Stimulated activated CD8-positive, alpha-beta memory T cell treated with anti-CD3 and anti-CD28 coated beads, Interleukin-15, amount 100 ng/mL, for 4 hours (primary cell): ENCODE results near the gene LTBR.
A peak's percentile ranks its signal among the peaks of the same experiment; 100 is the strongest.

Source experiments
- DNase-seq, 2 donors: peaks; one replicate each; pipeline ENCODE4 v3.0.0-alpha.2; 2020; ENCODE audit warnings: low read depth in 2 of 2

The LTBR gene

DNA sequence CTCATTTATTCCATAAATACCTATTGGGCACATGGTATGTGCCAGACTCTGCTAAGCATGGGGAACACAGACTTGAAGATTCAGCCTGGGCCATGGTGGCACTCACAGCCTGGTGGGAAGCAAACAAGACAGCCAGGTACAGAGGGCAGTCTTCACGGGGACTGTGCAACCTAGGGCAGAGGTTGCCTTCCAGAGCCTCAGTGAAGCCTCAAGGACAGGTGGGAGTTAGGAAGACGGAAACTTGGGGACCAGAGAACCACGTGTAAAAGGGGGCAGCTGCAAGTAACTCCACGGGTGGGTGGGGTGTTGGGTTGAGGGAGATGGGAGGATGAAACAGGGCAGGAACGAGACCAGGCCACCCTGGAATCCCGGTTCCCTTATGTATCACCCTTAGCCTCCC, 980 bp upstream of the LTBR start:
- DNase-seq = no peak

DNA sequence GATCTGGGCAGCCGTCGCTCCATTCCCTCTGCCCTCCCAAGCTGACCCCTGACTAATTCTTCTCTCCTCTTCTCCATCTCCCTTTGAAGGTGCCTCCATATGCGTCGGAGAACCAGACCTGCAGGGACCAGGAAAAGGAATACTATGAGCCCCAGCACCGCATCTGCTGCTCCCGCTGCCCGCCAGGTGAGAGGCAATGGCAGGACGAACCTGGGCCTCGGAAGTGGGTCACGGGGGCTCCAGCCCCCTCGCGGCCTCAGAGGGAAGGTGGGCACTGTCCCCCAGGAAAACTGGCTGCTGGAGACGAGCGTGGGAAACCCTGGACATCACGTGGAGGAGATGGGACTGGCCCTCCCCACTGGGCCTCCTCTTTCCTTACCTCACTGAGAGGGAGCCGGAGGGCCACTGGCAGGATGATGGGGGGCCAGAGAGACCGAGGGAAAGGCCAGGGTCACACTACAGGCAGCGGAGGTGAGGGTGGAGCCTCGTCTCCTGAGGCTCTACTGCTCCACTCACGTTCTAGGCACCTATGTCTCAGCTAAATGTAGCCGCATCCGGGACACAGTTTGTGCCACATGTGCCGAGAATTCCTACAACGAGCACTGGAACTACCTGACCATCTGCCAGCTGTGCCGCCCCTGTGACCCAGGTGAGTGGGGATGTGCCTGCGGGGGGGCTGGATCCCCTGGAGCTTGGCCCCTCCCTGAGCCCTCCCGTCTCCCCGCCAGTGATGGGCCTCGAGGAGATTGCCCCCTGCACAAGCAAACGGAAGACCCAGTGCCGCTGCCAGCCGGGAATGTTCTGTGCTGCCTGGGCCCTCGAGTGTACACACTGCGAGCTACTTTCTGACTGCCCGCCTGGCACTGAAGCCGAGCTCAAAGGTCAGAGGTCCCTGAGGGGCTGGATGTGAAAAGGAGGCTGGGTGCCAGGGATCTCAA, 806 bp downstream of the LTBR start:
- DNase-seq = no peak

DNA sequence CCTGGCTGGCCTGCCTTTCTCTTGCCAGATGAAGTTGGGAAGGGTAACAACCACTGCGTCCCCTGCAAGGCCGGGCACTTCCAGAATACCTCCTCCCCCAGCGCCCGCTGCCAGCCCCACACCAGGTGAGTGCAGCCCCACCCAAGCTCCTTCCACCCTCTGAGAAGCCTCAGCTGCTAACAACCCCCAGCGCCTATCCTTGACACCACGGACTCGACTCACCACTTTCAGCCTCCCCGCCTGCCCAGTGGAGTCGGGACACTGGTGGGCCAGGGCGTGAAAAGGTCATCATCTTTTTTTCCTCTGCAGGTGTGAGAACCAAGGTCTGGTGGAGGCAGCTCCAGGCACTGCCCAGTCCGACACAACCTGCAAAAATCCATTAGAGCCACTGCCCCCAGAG, 2.1 kb downstream of the LTBR start:
- no peak for DNase-seq

DNA sequence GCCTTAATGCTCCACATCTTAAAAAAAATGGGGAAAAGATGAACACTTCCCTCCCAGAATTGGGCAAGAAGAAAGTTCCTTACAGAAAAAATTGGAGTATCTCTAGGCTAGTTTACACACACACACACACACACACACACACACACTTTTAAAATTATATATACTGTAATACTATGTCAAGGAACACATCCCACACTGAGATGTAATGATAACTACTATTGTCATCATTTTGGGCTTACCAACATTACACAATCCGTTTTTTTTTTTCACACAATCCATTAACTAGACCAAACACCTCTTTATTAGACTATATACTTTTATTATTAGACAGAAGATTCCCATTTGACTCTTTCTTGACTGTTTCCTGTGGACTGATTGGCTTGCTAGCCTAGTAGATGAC, 2.5 kb downstream of the LTBR start:
- no peak for DNase-seq

DNA sequence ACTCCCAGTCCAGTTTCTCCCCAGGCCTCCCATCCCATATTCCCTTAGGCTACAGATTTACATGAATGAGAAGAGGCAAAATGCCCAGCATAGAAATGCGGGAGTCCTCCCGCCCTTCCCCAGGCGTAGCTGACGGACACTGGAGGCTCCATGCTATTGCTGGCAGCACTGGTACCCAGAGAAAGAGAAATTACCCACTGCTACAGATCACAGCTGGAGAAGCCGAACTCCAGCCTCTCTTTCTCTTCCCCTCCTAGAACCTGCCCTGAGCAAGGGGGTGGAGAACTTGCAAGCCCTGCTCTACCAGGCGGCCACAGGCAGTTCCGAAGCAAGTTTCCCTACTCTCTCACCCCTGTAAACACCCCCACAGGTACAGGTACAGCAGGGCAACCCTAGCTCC, 3.6 kb downstream of the LTBR start:
- DNase-seq = no peak

DNA sequence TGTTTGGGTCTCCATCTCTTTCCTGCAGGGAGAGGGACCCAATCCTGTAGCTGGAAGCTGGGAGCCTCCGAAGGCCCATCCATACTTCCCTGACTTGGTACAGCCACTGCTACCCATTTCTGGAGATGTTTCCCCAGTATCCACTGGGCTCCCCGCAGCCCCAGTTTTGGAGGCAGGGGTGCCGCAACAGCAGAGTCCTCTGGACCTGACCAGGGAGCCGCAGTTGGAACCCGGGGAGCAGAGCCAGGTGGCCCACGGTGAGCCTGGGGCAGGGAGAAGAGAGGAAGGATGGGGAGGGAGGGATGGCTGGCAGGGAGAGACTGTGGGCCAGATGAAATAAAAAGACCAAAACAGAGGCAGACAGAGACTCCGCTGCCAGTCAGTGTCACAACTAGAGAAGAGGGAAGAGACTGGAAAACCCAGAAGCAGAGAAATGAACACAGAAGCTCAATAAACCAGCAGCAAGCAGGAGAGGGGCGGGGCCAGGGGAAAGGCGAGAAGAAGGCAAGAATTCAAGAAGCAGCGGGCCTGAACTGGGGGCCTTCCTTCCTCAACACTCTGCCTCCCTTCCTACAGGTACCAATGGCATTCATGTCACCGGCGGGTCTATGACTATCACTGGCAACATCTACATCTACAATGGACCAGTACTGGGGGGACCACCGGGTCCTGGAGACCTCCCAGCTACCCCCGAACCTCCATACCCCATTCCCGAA, 6.3 kb downstream of the LTBR start:
- no peak for DNase-seq

DNA sequence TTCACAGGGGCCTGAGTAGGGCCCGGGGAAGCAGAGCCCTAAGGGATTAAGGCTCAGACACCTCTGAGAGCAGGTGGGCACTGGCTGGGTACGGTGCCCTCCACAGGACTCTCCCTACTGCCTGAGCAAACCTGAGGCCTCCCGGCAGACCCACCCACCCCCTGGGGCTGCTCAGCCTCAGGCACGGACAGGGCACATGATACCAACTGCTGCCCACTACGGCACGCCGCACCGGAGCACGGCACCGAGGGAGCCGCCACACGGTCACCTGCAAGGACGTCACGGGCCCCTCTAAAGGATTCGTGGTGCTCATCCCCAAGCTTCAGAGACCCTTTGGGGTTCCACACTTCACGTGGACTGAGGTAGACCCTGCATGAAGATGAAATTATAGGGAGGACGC, 7.1 kb downstream of the LTBR start:
- DNase-seq = no peak

DNA sequence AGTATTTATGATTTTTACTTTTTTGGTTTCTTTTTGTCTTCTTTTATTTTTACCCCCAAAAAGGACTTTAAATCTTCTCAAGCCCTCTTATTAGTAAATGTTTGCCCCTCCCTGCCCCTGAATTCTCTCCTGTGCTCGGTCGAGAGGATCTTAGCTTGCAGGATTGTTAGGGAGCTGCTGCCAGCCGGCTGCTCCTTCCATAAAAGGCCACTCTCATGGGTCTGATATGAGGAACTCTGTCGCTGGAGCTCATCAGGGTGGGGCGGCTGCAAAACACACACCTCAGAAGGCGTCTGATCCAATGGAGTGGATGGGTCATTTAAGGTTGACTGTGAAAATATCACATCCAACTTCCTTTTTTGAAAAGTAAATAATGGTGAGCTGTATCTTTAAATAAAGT, 8.5 kb downstream of the LTBR start:
- DNase-seq = no peak

DNA sequence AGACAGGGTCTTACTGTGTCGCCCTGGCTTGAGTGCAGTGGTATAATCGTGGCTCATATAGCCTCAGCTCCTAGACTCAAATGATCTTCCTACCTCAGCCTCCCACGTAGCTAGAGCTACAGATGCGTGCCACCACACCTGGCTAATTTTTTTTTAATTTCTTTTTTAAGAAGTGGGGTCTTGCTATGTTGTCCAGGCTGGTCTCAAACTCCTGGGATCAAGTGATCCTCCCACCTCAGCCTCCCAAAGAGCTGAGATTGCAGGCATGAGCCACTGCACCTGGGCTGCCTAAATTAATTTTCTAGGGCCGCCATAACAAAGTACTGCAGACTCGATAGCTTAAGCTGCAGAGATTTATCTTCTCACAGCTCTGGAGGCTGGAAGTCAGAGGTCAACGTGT, 9.1 kb downstream of the LTBR start:
- DNase-seq = no peak

DNA sequence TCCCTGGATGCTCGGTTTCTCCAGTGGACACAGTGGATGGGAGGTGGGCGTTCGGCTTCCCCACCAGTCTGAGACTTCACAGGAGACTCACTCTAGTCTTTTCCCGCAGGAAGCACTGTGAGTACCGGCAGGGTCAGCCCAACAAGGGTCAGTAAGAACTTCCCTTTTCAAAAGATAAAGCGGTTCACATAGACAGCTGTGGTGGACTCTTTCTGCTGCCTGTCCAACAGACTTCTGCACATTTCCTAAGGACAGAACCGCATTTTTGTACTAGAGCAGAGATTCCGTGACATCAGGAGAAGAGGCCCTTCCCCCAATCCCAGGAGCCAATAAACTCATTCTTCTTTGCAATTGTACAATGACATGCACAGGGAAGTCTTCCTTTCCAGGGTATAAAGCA, 10.4 kb downstream of the LTBR start:
- no peak for DNase-seq

DNA sequence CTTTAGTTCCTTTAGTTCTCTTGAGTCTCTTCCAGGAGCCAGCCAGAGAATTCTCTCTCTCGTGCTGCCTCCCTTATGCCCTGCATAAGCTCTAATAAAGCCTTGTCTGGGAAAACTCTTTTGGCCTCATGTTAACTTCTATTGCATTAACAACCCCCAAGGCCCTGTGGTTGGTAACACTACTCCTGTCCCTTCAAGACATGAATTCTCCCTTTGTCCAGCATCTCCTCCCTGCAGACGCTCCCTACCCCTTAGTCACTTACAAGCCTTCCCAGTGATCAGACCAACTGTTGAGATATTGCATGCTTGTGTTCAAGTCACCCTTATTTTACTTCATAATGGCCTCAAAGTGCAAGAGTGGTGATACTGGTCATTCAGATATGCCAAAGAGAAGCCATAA, 12.1 kb downstream of the LTBR start:
- no peak for DNase-seq

DNA sequence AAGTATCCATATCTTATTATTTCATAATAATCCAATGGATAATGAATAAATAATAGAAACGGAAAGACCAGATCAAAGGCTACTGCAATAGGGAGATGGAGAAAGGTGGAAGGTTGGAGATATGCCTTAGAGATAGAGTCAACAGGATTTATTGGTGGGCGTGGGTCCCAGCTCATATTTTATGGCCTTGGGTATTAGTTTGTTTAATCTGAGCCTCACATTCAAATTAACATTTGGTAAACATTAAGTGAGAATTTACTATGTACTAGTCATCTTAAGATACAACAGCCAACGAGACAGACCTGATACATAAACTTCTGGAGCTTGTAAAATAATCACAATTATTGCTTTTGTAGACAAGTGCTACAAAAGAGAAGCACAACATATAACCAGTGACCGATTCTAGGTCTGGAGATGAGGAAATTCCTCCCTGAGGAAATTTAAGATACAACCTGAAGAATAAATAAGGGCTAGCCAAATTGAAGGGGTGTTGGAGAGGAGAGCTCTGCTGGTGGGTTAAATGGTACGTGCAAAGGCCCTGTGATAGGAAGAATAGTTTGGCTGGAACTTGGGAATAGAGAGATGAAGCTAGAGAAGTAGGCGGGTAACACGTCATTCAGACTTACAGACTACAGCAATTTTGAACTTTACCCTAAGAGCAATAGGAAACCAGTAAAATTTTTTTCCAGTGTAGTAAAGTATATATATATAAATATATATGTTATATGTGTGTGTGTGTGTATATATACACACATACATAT, 16.1 kb downstream of the LTBR start:
- no peak for DNase-seq

DNA sequence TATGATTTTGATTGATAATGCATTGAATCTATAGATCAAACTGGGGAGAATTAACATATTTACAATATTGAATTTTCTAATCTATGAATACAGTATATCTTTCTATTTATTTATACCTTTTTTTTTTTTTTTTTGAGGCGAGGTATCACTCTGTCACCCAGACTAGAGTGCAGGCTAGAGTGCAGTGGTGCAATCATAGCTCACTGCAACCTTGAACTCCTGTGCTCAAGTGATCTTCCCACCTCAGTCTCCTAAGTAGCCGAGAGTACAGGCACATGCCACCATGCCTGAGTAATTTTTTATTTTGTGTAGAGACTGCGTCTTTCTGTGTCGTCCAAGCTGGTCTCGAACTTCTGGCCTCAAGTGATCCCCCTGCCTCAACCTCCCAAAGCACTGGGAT, 20.4 kb downstream of the LTBR start:
- DNase-seq = no peak

DNA sequence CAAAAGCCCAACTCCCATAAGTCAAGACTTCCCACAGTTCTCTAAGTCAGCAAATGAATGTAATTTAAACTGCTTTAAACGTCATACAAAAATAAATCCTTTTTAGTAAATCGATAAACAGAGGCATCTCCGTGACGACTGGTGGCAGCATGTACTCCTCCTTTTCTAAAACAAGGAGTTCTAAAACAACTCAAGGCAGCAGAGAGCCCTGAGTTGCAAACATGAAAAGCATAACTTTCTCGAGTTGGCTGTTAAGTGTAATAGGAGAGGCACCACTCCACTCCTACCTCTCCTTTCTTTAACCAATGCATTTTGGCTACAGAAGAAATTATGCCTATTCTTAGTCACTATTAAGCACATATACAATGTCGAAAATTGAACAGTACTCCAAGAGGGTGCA, 22.0 kb downstream of the LTBR start:
- DNase-seq = no peak

DNA sequence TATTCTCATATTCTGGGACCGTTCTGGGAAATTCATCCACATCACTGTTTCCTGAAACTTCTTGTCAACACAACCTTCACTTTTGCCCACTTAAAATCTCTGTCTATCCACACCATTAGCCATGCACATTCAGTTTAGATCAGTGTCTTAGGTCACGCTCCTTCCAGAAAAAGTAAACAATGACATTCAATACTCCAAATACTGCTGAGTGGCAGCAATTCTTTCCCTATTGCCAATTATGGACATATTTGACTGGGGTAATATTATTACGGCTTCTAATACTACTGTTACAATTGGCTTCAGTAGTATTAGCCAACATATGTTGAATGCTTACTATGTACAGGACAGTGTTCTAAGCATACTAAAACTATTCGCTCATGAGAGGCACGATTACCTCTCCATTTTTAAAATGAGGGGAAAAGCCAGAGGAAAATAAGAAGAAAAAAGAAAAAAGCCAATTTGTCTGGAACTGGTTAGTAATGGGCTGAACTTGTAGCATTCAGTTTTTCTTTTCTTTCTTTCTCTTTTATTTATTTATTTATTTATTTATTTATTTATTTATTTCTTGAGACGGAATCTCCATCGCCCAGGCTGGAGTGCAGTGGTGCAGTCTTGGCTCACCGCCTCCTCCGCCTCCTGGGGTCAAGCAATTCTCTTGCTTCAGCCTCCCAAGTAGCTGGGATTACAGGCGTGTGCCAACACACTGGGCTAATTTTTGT, 23.4 kb downstream of the LTBR start:
- no peak for DNase-seq

DNA sequence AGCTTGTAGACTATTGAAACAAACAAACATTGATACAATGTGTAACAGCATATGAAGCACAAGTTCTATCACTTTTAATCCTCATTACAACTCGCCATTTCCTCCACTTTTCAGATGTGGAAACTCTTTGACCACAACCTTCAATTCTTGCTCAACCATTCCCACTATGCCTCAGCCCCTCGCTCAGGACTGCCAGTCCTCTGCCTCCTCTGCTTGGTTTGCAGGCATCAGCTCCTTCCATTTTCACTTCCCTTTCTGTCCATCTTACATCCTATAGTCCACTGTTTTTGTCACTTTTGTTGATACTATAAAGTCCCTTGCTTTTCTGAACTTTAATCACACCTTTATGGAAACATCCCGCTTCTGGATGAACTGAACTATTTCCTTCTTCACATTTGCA, 32.6 kb downstream of the LTBR start:
- no peak for DNase-seq

DNA sequence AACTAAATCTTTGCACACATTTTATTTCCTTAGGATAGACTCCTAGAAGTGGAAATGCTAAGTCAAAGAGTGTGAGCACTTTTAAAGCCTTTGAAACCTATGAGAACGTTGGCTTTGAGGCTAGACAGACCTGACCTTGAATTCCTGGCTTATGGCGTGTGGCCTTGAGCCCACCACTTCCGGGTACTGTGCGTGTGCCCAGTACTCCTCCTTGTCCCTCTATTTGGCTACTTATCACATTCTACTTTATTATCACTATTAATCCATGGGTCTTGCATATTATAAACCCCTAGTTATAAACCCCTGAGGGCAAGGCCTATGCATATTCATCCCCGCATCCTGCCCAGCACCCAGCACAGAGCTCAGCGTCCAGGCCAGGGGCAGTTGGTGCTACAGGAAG, 34.8 kb downstream of the LTBR start:
- no peak for DNase-seq

DNA sequence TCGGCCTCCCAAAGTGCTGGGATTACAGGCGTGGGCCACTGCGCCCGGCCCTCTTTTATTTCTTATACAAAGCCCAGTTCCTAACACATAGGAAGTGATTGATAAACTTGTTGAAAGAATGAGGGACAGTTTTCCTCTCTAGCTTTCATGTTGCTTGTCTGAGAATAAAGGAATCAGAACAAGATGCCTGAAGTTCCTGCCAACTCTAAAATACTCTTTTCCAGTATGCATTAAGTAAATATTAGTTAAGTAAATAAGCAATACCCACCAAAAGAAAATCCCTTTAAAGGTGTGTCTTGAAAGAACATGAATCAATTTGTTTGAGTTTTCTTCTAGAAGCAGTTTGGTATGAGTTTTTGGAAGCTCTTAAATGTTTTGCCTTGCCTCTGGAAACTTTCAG, 36.4 kb downstream of the LTBR start:
- no peak for DNase-seq

DNA sequence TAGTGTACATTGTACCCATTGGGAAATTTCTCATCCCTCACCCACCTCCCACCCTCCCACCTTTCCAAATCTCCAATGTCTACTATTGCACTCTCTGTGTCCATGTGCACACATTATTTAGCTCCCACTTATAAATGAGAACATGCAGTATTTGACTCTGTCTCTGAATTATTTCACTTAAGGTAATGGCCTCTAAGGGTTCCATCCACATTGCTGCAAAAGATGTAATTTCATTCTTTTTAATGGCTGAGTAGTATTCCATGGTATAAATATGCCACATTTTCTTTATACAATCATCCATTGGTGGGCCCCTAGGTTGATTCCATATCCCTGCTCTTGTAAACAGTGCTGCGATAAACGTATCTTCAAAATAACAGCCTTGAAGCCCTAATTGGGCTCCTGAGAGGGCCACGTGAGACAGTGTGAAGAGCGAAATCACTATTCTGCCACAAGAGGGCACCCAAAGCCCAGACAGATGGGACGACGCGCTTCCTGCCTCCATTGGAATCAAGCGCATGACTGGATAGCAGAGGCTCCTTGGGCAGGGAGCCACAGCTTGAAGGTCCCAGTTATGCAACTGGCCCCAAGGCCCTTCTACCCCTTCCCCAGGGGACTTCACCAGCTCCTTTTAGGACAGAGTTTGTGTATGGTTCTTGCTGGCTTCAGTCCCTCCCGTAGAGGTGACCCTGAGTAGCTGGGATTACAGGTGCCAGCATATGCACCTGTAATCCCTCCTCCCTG, 39.5 kb downstream of the LTBR start:
- peak; percentile 46 to 54 for DNase-seq

DNA sequence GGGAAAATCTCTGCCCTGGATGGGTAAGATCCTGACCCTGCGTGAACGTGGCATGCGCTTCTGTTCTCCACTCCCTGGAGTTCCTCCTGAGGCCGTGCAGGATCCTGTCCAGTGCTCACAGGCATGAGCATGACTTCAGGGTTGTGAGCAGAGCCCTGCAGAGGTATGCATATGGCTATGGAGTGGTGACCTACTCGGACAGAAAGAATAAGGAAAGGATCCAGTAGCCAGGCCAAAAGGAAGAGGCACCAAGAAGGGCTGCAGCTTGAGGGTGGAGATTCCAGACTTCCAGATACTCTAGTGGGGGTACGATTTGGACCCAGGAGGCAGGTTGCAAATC, 40.0 kb downstream of the LTBR start:
- no peak for DNase-seq

DNA sequence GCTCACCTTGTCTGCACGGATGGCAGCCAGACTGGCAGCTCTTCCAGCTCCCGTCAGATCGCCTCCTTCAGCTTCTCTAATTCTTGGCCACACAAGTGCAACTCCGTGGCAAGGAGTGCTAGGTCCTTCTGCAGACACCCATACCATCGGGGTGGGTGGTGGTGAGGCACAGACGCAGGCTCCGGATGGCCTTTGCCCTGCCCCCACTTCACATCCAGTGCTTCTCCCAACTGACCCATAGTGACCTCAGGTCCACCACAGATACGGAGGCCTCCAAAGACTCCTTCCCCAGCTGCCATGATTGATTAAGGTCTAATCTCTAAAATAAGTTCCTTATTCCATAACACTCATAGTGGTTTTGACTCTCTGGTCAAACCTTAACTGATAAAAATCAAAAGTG, 40.9 kb downstream of the LTBR start:
- no peak for DNase-seq
